ENCODE results near the gene AGT.

The AGT gene

DNA sequence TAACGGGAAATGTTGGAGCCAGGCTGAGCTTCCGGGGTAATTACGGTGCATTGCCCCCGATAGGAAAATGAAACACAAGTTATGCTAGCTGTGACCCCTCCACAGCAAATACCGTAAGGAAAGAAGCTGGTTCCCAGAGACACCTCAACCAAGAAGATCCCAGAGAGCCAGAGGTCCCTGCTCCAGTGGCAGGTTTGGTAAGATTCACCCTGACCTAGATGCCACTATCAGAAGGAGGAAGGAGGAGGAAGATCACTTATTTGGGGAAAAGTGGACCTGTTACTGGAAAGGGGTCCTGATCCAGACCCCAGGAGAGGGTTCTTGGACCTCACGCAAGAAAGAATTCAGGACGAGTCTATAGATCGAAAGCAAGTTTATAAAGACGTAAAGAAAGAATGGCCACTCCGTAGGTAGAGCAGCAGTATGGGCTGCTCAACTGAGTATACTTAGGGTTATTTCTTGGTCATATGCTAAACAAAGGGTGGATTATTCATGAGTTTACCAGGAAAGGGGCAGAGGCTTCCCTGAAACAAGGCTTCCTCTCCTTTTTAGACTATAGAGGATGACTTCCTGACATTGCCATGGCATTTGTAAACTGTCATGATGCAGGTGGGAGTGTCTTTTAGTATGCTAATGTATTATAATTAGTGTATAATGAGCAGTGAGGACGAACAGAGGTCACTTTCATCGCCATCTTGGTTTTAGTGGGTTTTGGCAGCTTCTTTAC, 25.8 kb upstream of the AGT start:
- no peak for DNase-seq (ENCODE audit: extremely low spot score)
- ChIA-PET POLR2A (no interaction called here), CTCF (interaction anchor here (0.7 kb wide), 1 partner anchor 32 kb away, joined by 3 read pairs; no protein-coding TSS in a partner anchor)
- TF ChIP-seq PKNOX1 (IDR thresholded peaks at IDR 0.05), result no peak
- no peak for TF ChIP-seq ARNT (IDR thresholded peaks at IDR 0.05)
- no peak for TF ChIP-seq SP1 (IDR thresholded peaks at IDR 0.05)
- no peak for TF ChIP-seq ELF4 (IDR thresholded peaks at IDR 0.05)
- TF ChIP-seq L3MBTL2 (conservative IDR thresholded peaks at IDR 0.05), result no peak
- no peak for TF ChIP-seq FOXK2 (IDR thresholded peaks at IDR 0.05)
- no peak for TF ChIP-seq BHLHE40 (IDR thresholded peaks at IDR 0.05; ENCODE audit: borderline replicate concordance)
- no peak for TF ChIP-seq FOXA1 (IDR thresholded peaks at IDR 0.05)
- no peak for TF ChIP-seq ZNF384 (IDR thresholded peaks at IDR 0.05)
- TF ChIP-seq FOXM1 (IDR thresholded peaks at IDR 0.05; ENCODE audit: borderline replicate concordance), result no peak
- no peak for TF ChIP-seq SUZ12 (IDR thresholded peaks at IDR 0.05)
- TF ChIP-seq LEF1 (IDR thresholded peaks at IDR 0.05; ENCODE audit: borderline replicate concordance), result no peak
- no peak for TF ChIP-seq HDGF (IDR thresholded peaks at IDR 0.05; ENCODE audit: borderline replicate concordance)
- TF ChIP-seq TARDBP (IDR thresholded peaks at IDR 0.05), result no peak
- TF ChIP-seq CTBP1 (IDR thresholded peaks at IDR 0.05; ENCODE audit: borderline replicate concordance), result no peak
- TF ChIP-seq NFRKB (IDR thresholded peaks at IDR 0.05), result no peak

- ChIA-PET POLR2A (no interaction called here), CTCF (interaction anchor here (1.3 kb wide), 1 partner anchor 58 kb away, joined by 3 read pairs; no protein-coding TSS in a partner anchor)
- DNase-seq (ENCODE audit: extremely low spot score), result no peak
- no peak for TF ChIP-seq SP1 (IDR thresholded peaks at IDR 0.05)
- no peak for TF ChIP-seq LEF1 (IDR thresholded peaks at IDR 0.05; ENCODE audit: borderline replicate concordance)
- no peak for TF ChIP-seq FOXK2 (IDR thresholded peaks at IDR 0.05)
- no peak for TF ChIP-seq BHLHE40 (IDR thresholded peaks at IDR 0.05; ENCODE audit: borderline replicate concordance)
- no peak for TF ChIP-seq CTBP1 (IDR thresholded peaks at IDR 0.05; ENCODE audit: borderline replicate concordance)
- TF ChIP-seq ZNF384 (IDR thresholded peaks at IDR 0.05), result no peak
- no peak for TF ChIP-seq ELF4 (IDR thresholded peaks at IDR 0.05)
- no peak for TF ChIP-seq SUZ12 (IDR thresholded peaks at IDR 0.05)
- TF ChIP-seq FOXA1 (IDR thresholded peaks at IDR 0.05), result no peak
- no peak for TF ChIP-seq ARNT (IDR thresholded peaks at IDR 0.05)
- TF ChIP-seq FOXM1 (IDR thresholded peaks at IDR 0.05; ENCODE audit: borderline replicate concordance), result no peak
- TF ChIP-seq PKNOX1 (IDR thresholded peaks at IDR 0.05), result no peak
- no peak for TF ChIP-seq TARDBP (IDR thresholded peaks at IDR 0.05)
- TF ChIP-seq NFRKB (IDR thresholded peaks at IDR 0.05), result no peak
- TF ChIP-seq L3MBTL2 (conservative IDR thresholded peaks at IDR 0.05), result no peak
- no peak for TF ChIP-seq HDGF (IDR thresholded peaks at IDR 0.05; ENCODE audit: borderline replicate concordance)
Measured at GRCh38 chr1:230737622-230738262, 23.8 kb upstream of the AGT start.

- POLR2A ChIA-PET, result no interaction called here
- no peak for DNase-seq (ENCODE audit: extremely low spot score)
Measured at GRCh38 chr1:230735447-230735846, 21.5 kb upstream of the AGT start.

DNA sequence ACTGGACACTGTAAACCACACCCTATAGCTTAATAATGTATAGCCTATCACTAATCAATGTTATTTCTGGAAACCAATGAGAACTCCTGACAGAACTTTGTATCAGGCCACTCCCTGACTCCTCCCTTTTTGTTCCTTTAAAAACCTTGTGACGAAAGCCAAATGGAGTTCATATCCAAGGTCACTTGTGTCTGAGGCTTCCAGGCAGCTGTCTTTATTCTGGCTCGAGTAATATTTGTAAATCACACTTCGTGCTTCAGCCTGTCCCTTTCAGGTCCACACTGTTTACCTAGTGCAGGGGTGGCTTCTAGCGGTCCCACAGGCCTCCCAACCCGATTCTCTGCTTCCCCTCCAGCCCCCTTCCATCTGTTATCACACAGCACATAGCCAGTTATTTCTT, 17.1 kb upstream of the AGT start:
- TF ChIP-seq NFRKB (IDR thresholded peaks at IDR 0.05) (no peak), L3MBTL2 (conservative IDR thresholded peaks at IDR 0.05) (no peak), HDGF (IDR thresholded peaks at IDR 0.05; ENCODE audit: borderline replicate concordance) (no peak), FOXM1 (IDR thresholded peaks at IDR 0.05; ENCODE audit: borderline replicate concordance) (no peak), SP1 (IDR thresholded peaks at IDR 0.05) (no peak), FOXA1 (IDR thresholded peaks at IDR 0.05) (no peak), PKNOX1 (IDR thresholded peaks at IDR 0.05) (no peak), BHLHE40 (IDR thresholded peaks at IDR 0.05; ENCODE audit: borderline replicate concordance) (no peak), LEF1 (IDR thresholded peaks at IDR 0.05; ENCODE audit: borderline replicate concordance) (no peak), ZNF384 (IDR thresholded peaks at IDR 0.05) (no peak)
- CTCF ChIA-PET, result no interaction called here
- POLR2A ChIA-PET, result no interaction called here
- no peak for DNase-seq (ENCODE audit: extremely low spot score)

More at GRCh38 chr1:230735447-230735846, 21.5 kb upstream of the AGT start:
- CTCF ChIA-PET, result interaction anchor here (0.7 kb wide), 1 partner anchor 183 kb away, joined by 3 read pairs; no protein-coding TSS in a partner anchor
- no peak for TF ChIP-seq FOXA1 (IDR thresholded peaks at IDR 0.05)
- no peak for TF ChIP-seq SUZ12 (IDR thresholded peaks at IDR 0.05)
- no peak for TF ChIP-seq FOXK2 (IDR thresholded peaks at IDR 0.05)
- TF ChIP-seq LEF1 (IDR thresholded peaks at IDR 0.05; ENCODE audit: borderline replicate concordance), result no peak
- TF ChIP-seq PKNOX1 (IDR thresholded peaks at IDR 0.05), result no peak
- no peak for TF ChIP-seq ARNT (IDR thresholded peaks at IDR 0.05)

GRCh38 chr1:230728710-230729392, 14.9 kb upstream of the AGT start:
- CTCF ChIA-PET, result no interaction called here
- TF ChIP-seq FOXA1 (IDR thresholded peaks at IDR 0.05), result no peak
- no peak for TF ChIP-seq LEF1 (IDR thresholded peaks at IDR 0.05; ENCODE audit: borderline replicate concordance)
- no peak for TF ChIP-seq TARDBP (IDR thresholded peaks at IDR 0.05)
- no peak for TF ChIP-seq SUZ12 (IDR thresholded peaks at IDR 0.05)
- no peak for TF ChIP-seq NFRKB (IDR thresholded peaks at IDR 0.05)
- TF ChIP-seq HDGF (IDR thresholded peaks at IDR 0.05; ENCODE audit: borderline replicate concordance), result no peak
- no peak for TF ChIP-seq ZNF384 (IDR thresholded peaks at IDR 0.05)
- no peak for TF ChIP-seq PKNOX1 (IDR thresholded peaks at IDR 0.05)
- TF ChIP-seq BHLHE40 (IDR thresholded peaks at IDR 0.05; ENCODE audit: borderline replicate concordance), result no peak
- TF ChIP-seq CTBP1 (IDR thresholded peaks at IDR 0.05; ENCODE audit: borderline replicate concordance), result no peak
- TF ChIP-seq FOXM1 (IDR thresholded peaks at IDR 0.05; ENCODE audit: borderline replicate concordance), result no peak
- no peak for TF ChIP-seq ARNT (IDR thresholded peaks at IDR 0.05)
- TF ChIP-seq FOXK2 (IDR thresholded peaks at IDR 0.05), result no peak
- no peak for TF ChIP-seq SP1 (IDR thresholded peaks at IDR 0.05)
- no peak for TF ChIP-seq L3MBTL2 (conservative IDR thresholded peaks at IDR 0.05)
- TF ChIP-seq ELF4 (IDR thresholded peaks at IDR 0.05), result no peak
- POLR2A ChIA-PET, result no interaction called here
- no peak for DNase-seq (ENCODE audit: extremely low spot score)

All from HEK293T (cell line).